ENCODE results near the gene PPFIA4. TPM values are rescaled to one million over a fixed set of nuclear protein-coding genes. Genes with fewer than 3 reads are reported as not detected.
"Not testable (repeated sequence)": the region's sequence is repeated elsewhere in the genome, so short reads cannot be mapped to it uniquely, and the experiment has no call there.

The PPFIA4 gene
- total RNA-seq = 22.2 TPM

DNA sequence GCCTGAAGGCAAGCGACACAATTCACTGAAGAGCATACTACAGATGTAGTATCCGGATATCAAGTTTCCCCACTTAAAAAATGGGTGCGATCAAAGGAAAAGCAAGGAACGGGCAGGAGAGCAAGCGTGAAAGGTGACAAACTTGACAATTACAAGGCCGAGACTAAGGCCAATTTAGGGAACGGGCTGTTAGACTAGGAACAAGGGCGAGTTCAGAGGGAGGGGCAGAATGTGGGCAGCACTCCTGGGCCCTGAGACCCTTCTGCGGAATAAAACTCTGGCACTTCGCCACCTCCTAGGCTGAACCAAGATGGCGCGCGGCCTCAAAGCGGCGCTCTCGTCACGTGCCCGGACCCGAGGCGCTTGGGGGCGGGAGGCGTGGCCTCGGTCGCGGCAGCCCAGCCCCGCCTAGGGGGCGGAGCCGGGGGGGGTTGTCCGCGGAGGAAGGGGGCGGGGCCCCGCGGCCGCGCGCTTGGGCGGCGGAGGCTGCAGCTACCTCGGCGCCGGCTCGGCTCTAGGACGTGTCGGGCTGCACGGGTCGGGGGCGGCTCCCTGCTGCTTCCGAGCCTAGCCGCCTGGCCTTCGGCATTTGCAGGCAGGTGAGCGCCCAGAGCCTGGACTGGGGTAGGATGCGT lies at the start of gene PPFIA4:
Gene PPFIA4, plus strand, starts transcription at position 461 of the 635 bp plus-strand sequence. CDS start 12,518 bp downstream, outside the sequence.
- Histone ChIP-seq H3K27ac (peak within 1 kb of the TSS; percentile 42 to 66), H3K27me3 (no peaks in the 10 kb centered on the region), H3K9me3 (no peaks in the 10 kb centered on the region), H3K36me3 (peaks cover 16 to 24% of the 10 kb centered on the region in 2 donors), H3K4me1 (peaks cover 4 to 20% of the 10 kb centered on the region in 2 donors), H3K4me3 (peak within 1 kb of the TSS; percentile 71 to 76)
- intact Hi-C loops (cut with DNase I) = loop anchor here (1.0 kb wide), 1 partner anchor 12 kb away; no protein-coding TSS in a partner anchor
- TF ChIP-seq, protein P1, sequence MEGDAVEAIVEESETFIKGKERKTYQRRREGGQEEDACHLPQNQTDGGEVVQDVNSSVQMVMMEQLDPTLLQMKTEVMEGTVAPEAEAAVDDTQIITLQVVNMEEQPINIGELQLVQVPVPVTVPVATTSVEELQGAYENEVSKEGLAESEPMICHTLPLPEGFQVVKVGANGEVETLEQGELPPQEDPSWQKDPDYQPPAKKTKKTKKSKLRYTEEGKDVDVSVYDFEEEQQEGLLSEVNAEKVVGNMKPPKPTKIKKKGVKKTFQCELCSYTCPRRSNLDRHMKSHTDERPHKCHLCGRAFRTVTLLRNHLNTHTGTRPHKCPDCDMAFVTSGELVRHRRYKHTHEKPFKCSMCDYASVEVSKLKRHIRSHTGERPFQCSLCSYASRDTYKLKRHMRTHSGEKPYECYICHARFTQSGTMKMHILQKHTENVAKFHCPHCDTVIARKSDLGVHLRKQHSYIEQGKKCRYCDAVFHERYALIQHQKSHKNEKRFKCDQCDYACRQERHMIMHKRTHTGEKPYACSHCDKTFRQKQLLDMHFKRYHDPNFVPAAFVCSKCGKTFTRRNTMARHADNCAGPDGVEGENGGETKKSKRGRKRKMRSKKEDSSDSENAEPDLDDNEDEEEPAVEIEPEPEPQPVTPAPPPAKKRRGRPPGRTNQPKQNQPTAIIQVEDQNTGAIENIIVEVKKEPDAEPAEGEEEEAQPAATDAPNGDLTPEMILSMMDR (IDR thresholded peaks at IDR 0.05) = no peak
- peak in 1 of 2 donors; percentile 90 for DNase-seq (ENCODE audit: low spot score in 2 of 2)

DNA sequence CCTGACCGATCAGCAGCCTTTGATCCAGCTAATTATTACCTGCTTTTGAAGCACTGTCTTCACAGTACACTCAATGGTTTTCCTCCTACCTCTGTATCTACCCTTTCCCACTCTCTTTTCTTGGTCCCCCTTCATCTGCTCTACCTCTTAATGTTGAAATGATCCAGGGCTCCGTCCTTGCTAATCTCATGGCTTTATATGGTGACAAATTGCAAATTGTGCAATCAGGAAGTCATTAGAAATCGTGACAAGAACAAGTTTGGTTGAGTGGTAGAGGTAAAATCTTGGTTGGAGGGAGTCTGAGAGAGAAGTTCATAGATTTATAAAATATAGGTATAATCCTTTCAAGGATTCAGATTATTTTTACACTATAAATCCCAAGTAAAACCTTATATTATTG lies 49.7 kb upstream of the PPFIA4 start:
- Histone ChIP-seq H3K27ac (no peak overlapping the region), H3K27me3 (no peaks in the 10 kb centered on the region), H3K4me3 (no peak overlapping the region), H3K36me3 (no peaks in the 10 kb centered on the region), H3K4me1 (no peaks in the 10 kb centered on the region), H3K9me3 (no peaks in the 10 kb centered on the region)
- intact Hi-C loops (cut with DNase I) = no loop called here
- TF ChIP-seq, protein P1 (IDR thresholded peaks at IDR 0.05) = no peak
- no peak for DNase-seq (ENCODE audit: low spot score in 2 of 2)

DNA sequence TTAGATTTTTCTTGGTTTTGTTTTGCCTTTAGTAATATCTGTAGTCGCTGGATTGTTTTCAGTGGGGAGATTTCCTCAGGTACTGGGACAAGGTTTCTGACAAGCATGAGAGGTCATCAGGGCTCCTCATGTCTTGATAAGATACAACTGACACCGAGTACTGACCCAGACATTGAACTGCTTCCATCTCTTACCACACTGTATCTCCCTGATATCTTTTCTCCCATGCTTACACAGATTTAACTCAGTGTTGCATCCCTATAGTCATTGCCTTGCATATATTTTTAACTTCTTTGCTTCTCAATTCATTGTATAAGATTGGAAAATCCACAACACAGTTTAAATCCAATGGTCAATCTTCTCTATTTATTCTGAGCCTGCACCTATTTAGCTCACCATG lies 46.8 kb upstream of the PPFIA4 start:
- H3K27me3 ChIP-seq = no peaks in the 10 kb centered on the region
- no peak overlapping the region for H3K27ac ChIP-seq
- H3K4me3 ChIP-seq = no peak overlapping the region
- no peaks in the 10 kb centered on the region for H3K36me3 ChIP-seq
- no peaks in the 10 kb centered on the region for H3K4me1 ChIP-seq
- intact Hi-C loops (cut with DNase I) = no loop called here
- no peaks in the 10 kb centered on the region for H3K9me3 ChIP-seq
- TF ChIP-seq, protein P1 (IDR thresholded peaks at IDR 0.05) = no peak
- no peak for DNase-seq (ENCODE audit: low spot score in 2 of 2)

DNA sequence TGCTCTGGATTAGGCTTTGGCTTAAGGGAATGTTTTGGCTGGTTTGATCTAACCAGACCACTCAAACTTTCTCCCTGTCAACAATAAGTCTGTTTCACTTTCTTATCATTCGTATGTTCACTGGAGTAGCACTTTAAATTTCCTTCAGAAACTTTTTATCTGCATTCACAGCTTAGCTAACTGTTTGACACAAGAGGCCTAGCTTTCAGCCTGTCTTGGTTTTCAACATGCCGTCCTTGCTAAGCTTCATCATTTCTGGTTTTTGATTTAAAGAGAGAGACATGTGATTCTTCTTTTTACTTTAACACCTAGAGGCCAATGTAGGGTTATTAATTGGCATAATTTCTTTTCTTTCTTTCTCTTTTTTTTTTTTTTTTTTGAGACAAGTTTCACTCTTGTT lies 44.4 kb upstream of the PPFIA4 start:
- TF ChIP-seq, protein P1 (IDR thresholded peaks at IDR 0.05) = no peak
- no peaks in the 10 kb centered on the region for H3K36me3 ChIP-seq
- no peaks in the 10 kb centered on the region for H3K9me3 ChIP-seq
- DNase-seq (ENCODE audit: low spot score in 2 of 2) = no peak
- H3K27ac ChIP-seq = no peak overlapping the region
- intact Hi-C loops (cut with DNase I) = no loop called here
- H3K4me1 ChIP-seq = no peaks in the 10 kb centered on the region
- H3K27me3 ChIP-seq = no peaks in the 10 kb centered on the region
- no peak overlapping the region for H3K4me3 ChIP-seq

DNA sequence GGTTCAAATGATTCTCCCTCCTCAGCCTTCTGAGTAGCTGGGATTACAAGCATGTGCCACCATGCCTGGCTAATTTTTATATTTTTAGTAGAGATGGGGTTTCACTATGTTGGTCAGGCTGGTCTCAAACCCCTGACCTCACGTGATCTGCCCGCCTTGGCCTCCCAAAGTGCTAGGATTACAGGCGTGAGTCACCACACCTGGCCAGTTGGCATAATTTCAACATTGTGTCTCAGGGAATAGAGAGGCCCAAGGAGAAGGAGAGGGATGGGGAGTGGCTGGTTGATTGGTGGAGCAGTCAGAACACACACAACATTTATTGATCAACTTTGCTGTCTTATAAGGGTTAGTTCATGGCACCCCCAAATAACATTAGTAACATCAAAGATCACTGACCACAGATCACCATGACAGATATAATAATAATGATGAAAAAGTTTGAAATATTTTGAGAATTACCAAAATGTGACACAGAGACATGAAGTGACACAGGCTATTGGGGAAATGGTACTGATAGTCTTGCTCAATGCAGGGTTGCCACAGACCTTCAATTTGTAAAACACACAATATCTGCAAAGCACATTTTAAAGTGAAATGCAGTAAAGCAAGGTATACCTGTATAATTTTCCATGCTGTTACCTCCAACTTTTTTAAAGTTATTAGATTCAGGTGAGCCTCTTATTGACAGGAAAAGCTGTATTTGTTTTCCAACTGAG lies 43.4 kb upstream of the PPFIA4 start:
- Histone ChIP-seq H3K4me3 (no peak overlapping the region), H3K27me3 (no peaks in the 10 kb centered on the region), H3K4me1 (no peaks in the 10 kb centered on the region), H3K36me3 (no peaks in the 10 kb centered on the region), H3K27ac (no peak overlapping the region), H3K9me3 (no peaks in the 10 kb centered on the region)
- intact Hi-C loops (cut with DNase I) = no loop called here
- TF ChIP-seq, protein P1 (IDR thresholded peaks at IDR 0.05) = no peak
- DNase-seq (ENCODE audit: low spot score in 2 of 2) = no peak

DNA sequence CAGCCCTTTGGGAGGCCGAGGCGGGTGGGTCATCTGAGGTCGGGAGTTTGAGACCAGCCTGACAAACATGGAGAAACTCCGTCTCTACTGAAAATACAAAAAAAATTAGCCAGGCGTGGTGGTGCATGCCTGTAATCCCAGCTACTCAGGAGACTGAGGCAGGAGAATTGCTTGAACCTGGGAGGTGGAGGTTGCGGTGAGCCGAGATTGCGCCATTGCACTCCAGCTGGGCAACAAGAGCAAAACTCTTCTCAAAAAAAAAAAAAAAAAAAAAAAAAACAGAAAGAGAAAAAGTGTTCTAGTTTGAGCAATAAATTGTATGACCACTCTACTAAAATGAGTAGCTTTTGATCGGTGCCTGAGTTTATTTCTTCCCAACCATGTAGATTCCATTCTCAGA lies 40.2 kb upstream of the PPFIA4 start:
- H3K27me3 ChIP-seq; H3K9me3 ChIP-seq; intact Hi-C loops (cut with DNase I); H3K27ac ChIP-seq; H3K4me1 ChIP-seq; H3K4me3 ChIP-seq; H3K36me3 ChIP-seq; DNase-seq (ENCODE audit: low spot score in 2 of 2): not testable (repeated sequence)
